MM.1S (cell line): ENCODE data around the gene FMO3.

Experiments used
- DNase-seq: peaks from one replicate; pipeline ENCODE4 v3.0.0-alpha.2; 2015
- H2AFZ ChIP-seq: fragments of 300-600 bp; sonication (generic); 2 replicates; pipeline ENCODE4 v1.6.0; 2016; ENCODE audit warnings: antibody characterized with exemption, low read length
- H3F3A ChIP-seq: fragments of 300-600 bp; sonication (generic); 2 replicates; pipeline ENCODE4 v1.6.1; 2016; ENCODE audit warnings: mild to moderate bottlenecking, antibody characterized with exemption, low read length, moderate library complexity, mixed read lengths; ENCODE audit not compliant: insufficient read depth
- H3K27ac ChIP-seq: fragments of 300-600 bp; sonication (generic); 2 replicates; pipeline ENCODE4 v1.5.1; 2016; ENCODE audit warnings: mild to moderate bottlenecking, low read length
- H3K27me3 ChIP-seq: fragments of 300-600 bp; sonication (generic); replicated peaks from 2 replicates; pipeline ENCODE4 v1.6.0; 2016; ENCODE audit warnings: low read length; ENCODE audit not compliant: insufficient read depth
- H3K36me3 ChIP-seq: fragments of 300-600 bp; sonication (generic); replicated peaks from 2 replicates; pipeline ENCODE4 v1.6.1; 2016; ENCODE audit warnings: mild to moderate bottlenecking, low read length, mixed read lengths; ENCODE audit not compliant: insufficient read depth
- H3K4me1 ChIP-seq: fragments of 300-600 bp; sonication (generic); 2 replicates; pipeline ENCODE4 v1.6.1; 2016; ENCODE audit warnings: low read length, mixed read lengths
- H3K4me2 ChIP-seq: fragments of 300-600 bp; sonication (generic); 2 replicates; pipeline ENCODE4 v1.6.0; 2016; ENCODE audit warnings: low read depth, low read length
- H3K4me3 ChIP-seq: fragments of 300-600 bp; sonication (generic); 2 replicates; pipeline ENCODE4 v1.5.1; 2016; ENCODE audit warnings: low read length, mixed read lengths
- H3K79me2 ChIP-seq: fragments of 300-600 bp; sonication (generic); 2 replicates; pipeline ENCODE4 v1.6.1; 2016; ENCODE audit warnings: mixed run types, low read length, mixed read lengths
- H3K9ac ChIP-seq: fragments of 300-600 bp; sonication (generic); 2 replicates; pipeline ENCODE4 v1.6.1; 2016; ENCODE audit warnings: low read length, mixed read lengths
- H3K9me2 ChIP-seq: fragments of 300-600 bp; sonication (generic); replicated peaks from 2 replicates; pipeline ENCODE4 v1.6.1; 2016; ENCODE audit warnings: mild to moderate bottlenecking, low read length, mixed read lengths; ENCODE audit not compliant: insufficient read depth
- H3K9me3 ChIP-seq: fragments of 300-600 bp; sonication (generic); replicated peaks from 2 replicates; pipeline ENCODE4 v1.6.1; 2016; ENCODE audit warnings: mild to moderate bottlenecking, low read length, mixed read lengths; ENCODE audit not compliant: insufficient read depth
- H4K20me1 ChIP-seq: fragments of 300-600 bp; sonication (generic); 2 replicates; pipeline ENCODE4 v1.6.1; 2016; ENCODE audit warnings: mild to moderate bottlenecking, low read length, moderate library complexity, mixed read lengths; ENCODE audit not compliant: insufficient read depth
- EZH2 ChIP-seq: fragments of 300-600 bp; sonication (generic); optimal IDR thresholded peaks from 2 replicates; pipeline ENCODE3; 2017; ENCODE audit warnings: low read depth, mild to moderate bottlenecking, antibody characterized with exemption, low read length, mixed read lengths
- EZH2phosphoT487 ChIP-seq: fragments of 300-600 bp; sonication (generic); IDR thresholded peaks from 2 replicates; pipeline ENCODE4 v1.6.1; 2018; ENCODE audit warnings: antibody characterized with exemption, low read length
- TF ChIP-seq, protein P1 (sequence below): fragments of 300-600 bp; sonication (generic); IDR thresholded peaks from 2 replicates; pipeline ENCODE4 v1.5.1; 2016; ENCODE audit warnings: antibody characterized with exemption, low read length, mixed read lengths

FMO3 gene

DNA sequence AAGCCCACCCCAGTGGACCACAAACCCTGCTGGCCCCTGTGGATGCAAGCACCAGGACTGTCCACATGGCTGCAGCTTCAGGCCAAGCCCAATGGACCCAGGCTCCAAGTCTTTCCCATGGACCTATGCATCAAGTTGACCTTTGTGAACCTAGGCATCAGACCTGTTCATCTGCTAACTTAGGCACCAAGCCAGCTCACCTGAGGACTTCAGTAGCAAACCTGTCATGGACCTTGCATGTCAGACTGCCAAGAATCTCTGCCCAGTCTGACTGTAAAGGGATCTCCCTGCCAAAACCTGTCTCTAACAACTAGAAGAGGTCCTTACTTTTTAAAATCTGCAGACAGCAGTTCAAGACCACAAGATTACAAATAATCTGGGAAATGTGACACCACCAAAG is 37.8 kb downstream of the FMO3 start:
- Histone ChIP-seq H3K36me3 (no peaks in the 10 kb centered on the region), H3K9ac (no peak overlapping the region), H2AFZ (no peak overlapping the region), H3F3A (no peaks in the 10 kb centered on the region), H3K79me2 (no peaks in the 10 kb centered on the region), H4K20me1 (no peaks in the 10 kb centered on the region), H3K4me3 (no peak overlapping the region), H3K4me1 (no peaks in the 10 kb centered on the region), H3K9me3 (no peaks in the 10 kb centered on the region), H3K9me2 (no peaks in the 10 kb centered on the region), H3K27me3 (no peaks in the 10 kb centered on the region), H3K27ac (no peak overlapping the region), H3K4me2 (no peak overlapping the region)
- DNase-seq = no peak
- no peak for TF ChIP-seq EZH2
- TF ChIP-seq, protein P1, sequence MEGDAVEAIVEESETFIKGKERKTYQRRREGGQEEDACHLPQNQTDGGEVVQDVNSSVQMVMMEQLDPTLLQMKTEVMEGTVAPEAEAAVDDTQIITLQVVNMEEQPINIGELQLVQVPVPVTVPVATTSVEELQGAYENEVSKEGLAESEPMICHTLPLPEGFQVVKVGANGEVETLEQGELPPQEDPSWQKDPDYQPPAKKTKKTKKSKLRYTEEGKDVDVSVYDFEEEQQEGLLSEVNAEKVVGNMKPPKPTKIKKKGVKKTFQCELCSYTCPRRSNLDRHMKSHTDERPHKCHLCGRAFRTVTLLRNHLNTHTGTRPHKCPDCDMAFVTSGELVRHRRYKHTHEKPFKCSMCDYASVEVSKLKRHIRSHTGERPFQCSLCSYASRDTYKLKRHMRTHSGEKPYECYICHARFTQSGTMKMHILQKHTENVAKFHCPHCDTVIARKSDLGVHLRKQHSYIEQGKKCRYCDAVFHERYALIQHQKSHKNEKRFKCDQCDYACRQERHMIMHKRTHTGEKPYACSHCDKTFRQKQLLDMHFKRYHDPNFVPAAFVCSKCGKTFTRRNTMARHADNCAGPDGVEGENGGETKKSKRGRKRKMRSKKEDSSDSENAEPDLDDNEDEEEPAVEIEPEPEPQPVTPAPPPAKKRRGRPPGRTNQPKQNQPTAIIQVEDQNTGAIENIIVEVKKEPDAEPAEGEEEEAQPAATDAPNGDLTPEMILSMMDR = no peak
- no peak for TF ChIP-seq EZH2phosphoT487

DNA sequence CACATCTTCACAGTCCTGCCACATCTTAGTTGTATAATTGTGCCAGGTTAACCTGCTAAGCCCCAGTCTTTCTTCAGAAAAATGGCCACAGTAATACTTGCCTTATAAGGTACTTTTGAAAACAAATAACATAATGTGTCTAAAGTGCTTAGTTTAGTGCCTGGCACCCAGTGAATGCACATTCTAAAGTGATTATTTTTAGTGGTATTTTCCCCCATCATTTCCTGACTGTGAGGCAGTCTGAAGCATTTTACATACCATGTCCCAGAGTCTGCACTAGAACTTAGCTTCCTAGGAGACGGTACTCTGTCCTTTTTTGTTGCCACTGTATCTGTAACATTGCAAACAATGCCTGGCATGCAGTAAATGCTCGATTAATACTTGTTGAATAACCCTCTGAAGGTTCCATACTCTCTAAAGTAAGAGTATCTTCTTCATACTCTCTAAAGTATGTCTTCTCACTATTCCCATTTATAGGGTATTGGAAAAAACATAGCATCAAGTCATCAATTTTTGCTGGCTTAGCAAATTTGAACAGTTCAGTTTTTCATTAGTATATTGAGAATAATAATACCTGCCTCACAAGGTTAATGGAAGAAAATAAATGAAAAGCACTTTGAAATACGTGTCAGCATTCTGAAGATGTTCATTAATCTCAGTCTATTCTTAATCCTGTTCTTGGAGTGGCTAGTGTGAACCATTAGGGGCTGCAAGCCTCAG is 43.7 kb downstream of the FMO3 start:
- Histone ChIP-seq H3F3A (no peaks in the 10 kb centered on the region), H2AFZ (no peak overlapping the region), H3K9ac (no peak overlapping the region), H3K4me1 (no peaks in the 10 kb centered on the region), H3K9me2 (no peaks in the 10 kb centered on the region), H3K79me2 (no peaks in the 10 kb centered on the region), H3K4me2 (no peak overlapping the region), H3K27ac (no peak overlapping the region), H3K27me3 (no peaks in the 10 kb centered on the region), H3K4me3 (no peak overlapping the region), H3K36me3 (no peaks in the 10 kb centered on the region), H3K9me3 (no peaks in the 10 kb centered on the region), H4K20me1 (no peaks in the 10 kb centered on the region)
- TF ChIP-seq, protein P1 = no peak
- TF ChIP-seq EZH2 = no peak
- TF ChIP-seq EZH2phosphoT487 = no peak
- no peak for DNase-seq

DNA sequence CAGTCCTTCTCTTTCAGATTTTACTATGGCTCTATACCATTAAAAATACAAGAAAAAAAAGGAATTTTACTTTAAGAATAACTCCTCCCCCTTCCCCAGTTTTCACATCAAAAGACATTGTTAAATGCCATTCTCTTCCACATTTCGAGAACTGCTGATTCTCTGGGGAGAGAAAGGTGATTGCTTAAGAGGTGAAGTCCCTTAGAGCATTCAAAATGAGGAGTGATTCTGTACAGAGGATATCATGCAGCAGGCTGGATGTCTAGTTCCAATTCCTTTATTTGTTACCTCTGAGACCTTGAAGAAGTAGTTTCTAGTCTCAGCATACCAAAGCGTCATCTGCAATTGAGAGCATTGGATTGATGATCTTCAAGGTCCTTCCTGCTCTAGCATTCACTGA is 46.9 kb downstream of the FMO3 start:
- no peak overlapping the region for H3K27ac ChIP-seq
- H3F3A ChIP-seq = no peaks in the 10 kb centered on the region
- TF ChIP-seq EZH2phosphoT487 = no peak
- TF ChIP-seq, protein P1 = no peak
- no peak for TF ChIP-seq EZH2

More for the DNA sequence above, 46.9 kb downstream of the FMO3 start:
- H3K9me2 ChIP-seq = no peaks in the 10 kb centered on the region
- no peak overlapping the region for H3K9ac ChIP-seq
- no peak for DNase-seq
- H3K4me1 ChIP-seq = no peaks in the 10 kb centered on the region
- H3K4me3 ChIP-seq = no peak overlapping the region
- no peaks in the 10 kb centered on the region for H3K79me2 ChIP-seq
- H3K9me3 ChIP-seq = no peaks in the 10 kb centered on the region
- no peak overlapping the region for H2AFZ ChIP-seq
- H3K27me3 ChIP-seq = no peaks in the 10 kb centered on the region
- no peak overlapping the region for H3K4me2 ChIP-seq
- no peaks in the 10 kb centered on the region for H4K20me1 ChIP-seq
- no peaks in the 10 kb centered on the region for H3K36me3 ChIP-seq
